IMR-90 (cell line): Measurements from ENCODE around the gene SMARCA2.

Experiments
- BHLHE40 ChIP-seq: fragments of 150-350 bp; IDR thresholded peaks from 2 replicates; pipeline ENCODE4 v1.6.1; 2016; ENCODE audit warnings: mild to moderate bottlenecking, low read depth, low read length
- CEBPB ChIP-seq: IDR thresholded peaks from 2 replicates; pipeline ENCODE4 v1.6.1; 2012; ENCODE audit warnings: low read depth, low read length, improper control_type of control experiment
- CTCF ChIP-seq: conservative IDR thresholded peaks from 2 replicates; pipeline ENCODE4 v1.5.1; 2012; ENCODE audit warnings: mild to moderate bottlenecking, low read depth, low read length, improper control_type of control experiment
- FOS ChIP-seq: fragments of 150-350 bp; IDR thresholded peaks from 2 replicates; pipeline ENCODE4 v1.6.1; 2016; ENCODE audit warnings: low read depth, low read length
- MAFK ChIP-seq: IDR thresholded peaks from 2 replicates; pipeline ENCODE4 v1.6.1; 2012; ENCODE audit warnings: low read depth, low read length, improper control_type of control experiment
- MAZ ChIP-seq: IDR thresholded peaks from 2 replicates; pipeline ENCODE4 v1.6.1; 2012; ENCODE audit warnings: low read depth, mild to moderate bottlenecking, low read length, improper control_type of control experiment, moderate library complexity, borderline replicate concordance
- MXI1 ChIP-seq: IDR thresholded peaks from 2 replicates; pipeline ENCODE4 v1.6.1; 2012; ENCODE audit warnings: low read depth, mild to moderate bottlenecking, low read length, moderate library complexity, borderline replicate concordance
- NFE2L2 ChIP-seq: fragments of 150-350 bp; IDR thresholded peaks from 2 replicates; pipeline ENCODE4 v1.6.1; 2016; ENCODE audit warnings: low read depth, mild to moderate bottlenecking, low read length
- POLR2A ChIP-seq: IDR thresholded peaks from 2 replicates; pipeline ENCODE4 v1.6.1; 2012; ENCODE audit warnings: mild to moderate bottlenecking, low read depth, low read length
- RAD21 ChIP-seq: IDR thresholded peaks from 2 replicates; pipeline ENCODE4 v1.6.1; 2012; ENCODE audit warnings: low read length, improper control_type of control experiment
- RCOR1 ChIP-seq: IDR thresholded peaks from 2 replicates; pipeline ENCODE4 v1.6.1; 2012; ENCODE audit warnings: mild to moderate bottlenecking, low read length, improper control_type of control experiment; ENCODE audit not compliant: insufficient replicate concordance
- RFX5 ChIP-seq: IDR thresholded peaks from 2 replicates; pipeline ENCODE4 v1.8.0; 2012; ENCODE audit warnings: low read depth, mild to moderate bottlenecking, low read length, moderate library complexity
- SMC3 ChIP-seq: fragments of 150-350 bp; IDR thresholded peaks from 2 replicates; pipeline ENCODE4 v1.6.1; 2016; ENCODE audit warnings: low read depth, mild to moderate bottlenecking, antibody characterized with exemption, low read length, moderate library complexity
- USF2 ChIP-seq: fragments of 150-350 bp; IDR thresholded peaks from 2 replicates; pipeline ENCODE4 v1.6.1; 2017; ENCODE audit warnings: mild to moderate bottlenecking, antibody characterized with exemption, low read length, low read depth

DNA sequence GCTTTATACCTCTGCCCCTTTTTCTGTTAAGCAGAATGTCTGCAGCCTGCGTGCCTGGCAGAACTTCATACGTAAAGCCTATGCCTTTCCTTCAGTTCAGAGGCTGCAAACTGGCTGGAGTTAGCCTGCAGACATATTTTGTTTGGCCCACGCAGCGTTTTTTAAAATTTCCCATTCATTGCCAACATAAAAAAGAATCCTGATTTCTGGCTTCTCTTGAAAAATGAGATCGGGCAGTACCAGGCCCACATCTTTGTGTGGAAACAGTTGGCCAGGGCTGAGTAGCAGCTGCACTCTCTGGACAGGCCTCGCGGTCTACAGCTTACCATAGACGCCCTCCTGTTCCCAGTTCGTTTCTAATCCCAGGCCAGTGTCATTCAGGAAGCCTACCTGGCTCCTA, 104.4 kb downstream of the SMARCA2 start:
- no peak for TF ChIP-seq MXI1
- TF ChIP-seq NFE2L2: no peak
- no peak for TF ChIP-seq CTCF
- no peak for TF ChIP-seq RCOR1
- TF ChIP-seq POLR2A: no peak
- no peak for TF ChIP-seq RAD21
- no peak for TF ChIP-seq USF2
- TF ChIP-seq SMC3: no peak
- TF ChIP-seq CEBPB: no peak
- no peak for TF ChIP-seq BHLHE40
- TF ChIP-seq MAFK: no peak
- TF ChIP-seq MAZ: no peak
- no peak for TF ChIP-seq RFX5
- no peak for TF ChIP-seq FOS
